Spleen (tissue), 7 donors: Measurements from ENCODE around the gene MT1G.

Experiments
- POLR2AphosphoS5 ChIP-seq, 3 donors: sonication (generic); formaldehyde crosslinking; IDR thresholded peaks; one replicate each; pipeline ENCODE4 v1.5.1; 2017; ENCODE audit warnings: antibody characterized with exemption in 3 of 3
- TF ChIP-seq, protein P1 (sequence below), 11 experiments: fragments of 200-600 bp in 7 of 11; fragments of 450-650 bp in 4 of 11; sonication (generic) in 4 of 11; IDR thresholded peaks in 8 of 11; conservative IDR thresholded peaks in 3 of 11; 1 replicate in 7 of 11; 2 replicates in 4 of 11; pipeline versions ENCODE4 v1.4.0 to v1.8.0; 2016 to 2021; ENCODE audit warnings: antibody characterized with exemption in 11 of 11, inconsistent platforms in 4 of 11, mild to moderate bottlenecking in 1 of 11
- donor health status: DM: no; HTN: no; CAD: no; lungs with moderate emphysema.
- donor health status: DM: no; HTN: no; CAD: no.
- donor health status: DM: no; HTN: no; CAD: no.

- TF ChIP-seq, protein P1, sequence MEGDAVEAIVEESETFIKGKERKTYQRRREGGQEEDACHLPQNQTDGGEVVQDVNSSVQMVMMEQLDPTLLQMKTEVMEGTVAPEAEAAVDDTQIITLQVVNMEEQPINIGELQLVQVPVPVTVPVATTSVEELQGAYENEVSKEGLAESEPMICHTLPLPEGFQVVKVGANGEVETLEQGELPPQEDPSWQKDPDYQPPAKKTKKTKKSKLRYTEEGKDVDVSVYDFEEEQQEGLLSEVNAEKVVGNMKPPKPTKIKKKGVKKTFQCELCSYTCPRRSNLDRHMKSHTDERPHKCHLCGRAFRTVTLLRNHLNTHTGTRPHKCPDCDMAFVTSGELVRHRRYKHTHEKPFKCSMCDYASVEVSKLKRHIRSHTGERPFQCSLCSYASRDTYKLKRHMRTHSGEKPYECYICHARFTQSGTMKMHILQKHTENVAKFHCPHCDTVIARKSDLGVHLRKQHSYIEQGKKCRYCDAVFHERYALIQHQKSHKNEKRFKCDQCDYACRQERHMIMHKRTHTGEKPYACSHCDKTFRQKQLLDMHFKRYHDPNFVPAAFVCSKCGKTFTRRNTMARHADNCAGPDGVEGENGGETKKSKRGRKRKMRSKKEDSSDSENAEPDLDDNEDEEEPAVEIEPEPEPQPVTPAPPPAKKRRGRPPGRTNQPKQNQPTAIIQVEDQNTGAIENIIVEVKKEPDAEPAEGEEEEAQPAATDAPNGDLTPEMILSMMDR (IDR thresholded peaks at IDR 0.05 in 8 of 11, conservative IDR thresholded peaks at IDR 0.05 in 3 of 11): no peak
- TF ChIP-seq POLR2AphosphoS5 (IDR thresholded peaks at IDR 0.05): no peak
Observed at GRCh38 chr16:56631197-56631596, 36.7 kb downstream of the MT1G start.
